IMR-90 (cell line): ENCODE data around the gene ANKRD65. TPM values are rescaled to one million over a fixed set of nuclear protein-coding genes. Genes with fewer than 3 reads are reported as not detected.

Experiments used
- ATAC-seq: fragments of 200-7000 bp; cut with Tn5 transposase; 2 replicates; pipeline ENCODE4 v1.9.1; 2020; ENCODE audit warnings: low read depth, mild to moderate bottlenecking, moderate library complexity
- BruUV-seq: library from RNA; stranded (reverse); fragments of 400-500 nt; replicated peaks from 2 replicates; lab custom pipeline; 2021; lab: Mats Ljungman, UMichigan
- CTCF ChIA-PET: fragments of 300-600 bp; formaldehyde crosslinking; extraction: SDS; loops from one replicate; lab custom pipeline; 2021; ENCODE audit warnings: antibody characterized with exemption; lab: Yijun Ruan, JAX
- POLR2A ChIA-PET: fragments of 300-600 bp; sonication (Branson Sonifier 250); formaldehyde crosslinking; loops from one replicate; lab custom pipeline; 2022; ENCODE audit warnings: antibody characterized with exemption; ENCODE audit not compliant: unreplicated experiment; lab: Charles Lee
- DNase-seq: peaks from one replicate; pipeline ENCODE4 v3.0.0; 2013
- H2AFZ ChIP-seq: replicated peaks from 2 replicates; pipeline ENCODE3; 2013; ENCODE audit warnings: low read length, mild to moderate bottlenecking; ENCODE audit not compliant: poor library complexity
- H2AK5ac ChIP-seq: 2 replicates; pipeline ENCODE4 v1.6.1; 2013; ENCODE audit warnings: low read depth, low read length, inconsistent platforms
- H2AK9ac ChIP-seq: replicated peaks from 2 replicates; pipeline ENCODE3; 2013; ENCODE audit warnings: mild to moderate bottlenecking, low read depth, low read length, moderate library complexity; ENCODE audit not compliant: poor library complexity
- H2BK120ac ChIP-seq: 2 replicates; pipeline ENCODE4 v1.6.1; 2013; ENCODE audit warnings: low read depth, low read length, inconsistent platforms
- H2BK15ac ChIP-seq: 3 replicates; pipeline ENCODE4 v1.6.1; 2013; ENCODE audit warnings: low read depth, low read length, inconsistent platforms
- H2BK20ac ChIP-seq: 2 replicates; pipeline ENCODE4 v1.6.1; 2013; ENCODE audit warnings: low read depth, mild to moderate bottlenecking, inconsistent platforms, low read length, moderate library complexity
- H2BK5ac ChIP-seq: 2 replicates; pipeline ENCODE4 v1.6.1; 2013; ENCODE audit warnings: mild to moderate bottlenecking, low read depth, low read length, inconsistent platforms; ENCODE audit not compliant: poor library complexity, severe bottlenecking
- H3K14ac ChIP-seq: replicated peaks from 2 replicates; pipeline ENCODE4 v1.6.1; 2013; ENCODE audit warnings: low read depth, low read length, inconsistent platforms
- H3K18ac ChIP-seq: 2 replicates; pipeline ENCODE4 v1.6.1; 2013; ENCODE audit warnings: low read depth, low read length, control low read depth
- H3K23ac ChIP-seq: 2 replicates; pipeline ENCODE4 v1.6.1; 2013; ENCODE audit warnings: low read depth, low read length, inconsistent platforms
- H3K27ac ChIP-seq: 2 replicates; pipeline ENCODE4 v1.5.1; 2013; ENCODE audit warnings: mild to moderate bottlenecking, control low read depth, low read length; ENCODE audit not compliant: insufficient read depth
- H3K27me3 ChIP-seq: 2 replicates; pipeline ENCODE4 v1.6.1; 2013; ENCODE audit warnings: low read length; ENCODE audit not compliant: control insufficient read depth, insufficient read depth
- H3K36me3 ChIP-seq: 2 replicates; pipeline ENCODE4 v1.6.1; 2013; ENCODE audit warnings: low read length, mixed read lengths; ENCODE audit not compliant: control insufficient read depth, insufficient read depth
- H3K4ac ChIP-seq: 2 replicates; pipeline ENCODE4 v1.6.1; 2013; ENCODE audit warnings: low read depth, low read length, inconsistent platforms
- H3K4me1 ChIP-seq: 2 replicates; pipeline ENCODE4 v1.6.1; 2013; ENCODE audit warnings: low read length, mixed read lengths; ENCODE audit not compliant: control insufficient read depth, insufficient read depth
- H3K4me2 ChIP-seq: 2 replicates; pipeline ENCODE4 v1.6.1; 2013; ENCODE audit warnings: low read depth, mild to moderate bottlenecking, control low read depth, low read length, moderate library complexity
- H3K4me3 ChIP-seq: 2 replicates; pipeline ENCODE4 v1.5.1; 2013; ENCODE audit warnings: low read depth, mild to moderate bottlenecking, control low read depth, low read length, moderate library complexity; ENCODE audit not compliant: insufficient read depth
- H3K56ac ChIP-seq: 2 replicates; pipeline ENCODE4 v1.6.1; 2013; ENCODE audit warnings: low read length, inconsistent platforms; ENCODE audit not compliant: insufficient read depth; ENCODE audit errors: extremely low read depth
- H3K79me1 ChIP-seq, 2 experiments: 2 replicates each; pipeline ENCODE4 v1.6.1; 2013; ENCODE audit warnings: low read length in 2 of 2, inconsistent platforms in 1 of 2, low read depth in 1 of 2
- H3K9ac ChIP-seq: 2 replicates; pipeline ENCODE4 v1.6.1; 2013; ENCODE audit warnings: low read depth, low read length, control low read depth
- H3K9me1 ChIP-seq: 2 replicates; pipeline ENCODE4 v1.6.1; 2013; ENCODE audit warnings: low read length, inconsistent platforms; ENCODE audit not compliant: insufficient read depth
- H3K9me3 ChIP-seq: 2 replicates; pipeline ENCODE4 v1.6.1; 2013; ENCODE audit warnings: low read length; ENCODE audit not compliant: control insufficient read depth, insufficient read depth
- H4K20me1 ChIP-seq: 2 replicates; pipeline ENCODE4 v1.6.1; 2013; ENCODE audit warnings: low read length, inconsistent platforms; ENCODE audit not compliant: insufficient read depth
- H4K5ac ChIP-seq: 2 replicates; pipeline ENCODE4 v1.6.1; 2013; ENCODE audit warnings: mild to moderate bottlenecking, low read depth, low read length, control low read depth
- H4K8ac ChIP-seq, 2 experiments: 2 replicates each; pipeline ENCODE4 v1.6.1; 2013; ENCODE audit warnings: low read depth in 2 of 2, low read length in 2 of 2, control low read depth in 1 of 2, inconsistent platforms in 1 of 2
- H4K91ac ChIP-seq: 2 replicates; pipeline ENCODE4 v1.6.1; 2013; ENCODE audit warnings: low read depth, low read length, inconsistent platforms; ENCODE audit not compliant: insufficient read depth
- MXI1 ChIP-seq: IDR thresholded peaks from 2 replicates; pipeline ENCODE4 v1.6.1; 2012; ENCODE audit warnings: low read depth, mild to moderate bottlenecking, low read length, moderate library complexity, borderline replicate concordance
- RAD21 ChIP-seq: IDR thresholded peaks from 2 replicates; pipeline ENCODE4 v1.6.1; 2012; ENCODE audit warnings: low read length, improper control_type of control experiment
- RFX5 ChIP-seq: IDR thresholded peaks from 2 replicates; pipeline ENCODE4 v1.8.0; 2012; ENCODE audit warnings: low read depth, mild to moderate bottlenecking, low read length, moderate library complexity
- WGBS, 2 experiments: methylation state at CpG; one replicate each; pipeline versions ENCODE4 v1.1.5 to v1.1.7; 2013; ENCODE audit warnings: missing lambda C conversion rate in 2 of 2; ENCODE audit not compliant: insufficient read length in 1 of 2; ENCODE audit errors: extremely low coverage in 2 of 2; 5-methylcytosine and 5-hydroxymethylcytosine counted together
- dilution Hi-C: fragments of 300-500 bp; cut with HindIII; formaldehyde crosslinking; loops from one replicate; pipeline ENCODE4 v1.14.3; 2018; ENCODE audit warnings: low sequenced_read_pairs; ENCODE audit not compliant: unreplicated experiment
- in situ Hi-C: fragments of 300-500 bp; cut with MboI; formaldehyde crosslinking; loops from 3 replicates; pipeline ENCODE4 v1.14.3; 2019; ENCODE audit warnings: low sequenced_read_pairs, inconsistent platforms, mixed read lengths
- intact Hi-C: fragments of 100-400 bp; cut with micrococcal nuclease; formaldehyde crosslinking; loops from 2 replicates; pipeline ENCODE4 v1.10.0; 2022
- polyA plus RNA-seq, 3 experiments: library from polyadenylated mRNA; depleted of rRNA; stranded (reverse); fragments of >200 nt; gene quantifications; 2 replicates each; pipeline ENCODE4 v1.2.3, GENCODE V29; 2012; ENCODE audit warnings: low replicate concordance in 1 of 3
- total RNA-seq: library from RNA; depleted of rRNA; stranded (reverse); fragments of >200 nt; gene quantifications from 2 replicates; pipeline ENCODE4 v1.2.3, GENCODE V29; 2012
- TF ChIP-seq, protein P1 (sequence below): fragments of 150-350 bp; IDR thresholded peaks from 2 replicates; pipeline ENCODE4 v1.6.1; 2016; ENCODE audit warnings: low read depth, mild to moderate bottlenecking, low read length, moderate library complexity, borderline replicate concordance

Gene ANKRD65
- total and polyA plus RNA-seq, 2 of the 4 experiments (the other 2 are of a cell fraction), result 0.09 TPM; not detected in 1

DNA sequence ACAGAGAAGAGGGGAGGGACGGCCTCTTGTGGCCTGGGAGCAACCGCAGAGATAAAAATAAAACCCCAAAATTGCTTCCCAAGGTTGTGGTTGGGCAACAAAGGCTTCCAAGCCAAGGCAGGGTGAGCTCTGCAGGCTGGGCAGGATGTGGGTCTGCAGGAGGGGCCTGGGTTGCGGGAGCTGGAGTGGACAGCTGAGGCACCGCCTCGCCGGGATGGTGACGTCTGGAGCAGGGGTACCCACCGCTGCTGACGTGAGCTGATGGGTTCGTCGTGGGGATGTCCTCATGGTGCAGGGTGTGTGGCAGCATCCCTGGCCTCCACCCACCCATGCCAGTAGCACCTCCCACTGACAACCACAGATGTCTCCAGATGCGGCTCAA is 49.7 kb downstream of the ANKRD65 start:
- dilution Hi-C loops, result no loop called here
- H2AK9ac ChIP-seq, result peak overlapping the region; percentile 82
- no peak overlapping the region for H3K23ac ChIP-seq
- no peak overlapping the region for H3K9ac ChIP-seq
- peaks cover 8% of the 10 kb centered on the region for H3K36me3 ChIP-seq
- no peak overlapping the region for H3K14ac ChIP-seq
- peak overlapping the region; percentile 29 for H2AFZ ChIP-seq
- H3K18ac ChIP-seq, result no peak overlapping the region
- H4K8ac ChIP-seq, result no peak overlapping the region
- ChIA-PET CTCF (interaction anchor here (0.8 kb wide), 1 partner anchor 23 kb away, joined by 3 read pairs; no protein-coding TSS in a partner anchor), POLR2A (no interaction called here)
- H3K4ac ChIP-seq, result no peak overlapping the region
- no peak for DNase-seq
- no TSS peak for BruUV-seq
- TF ChIP-seq MXI1 (no peak), RFX5 (no peak), RAD21 (no peak)
- TF ChIP-seq, protein P1, sequence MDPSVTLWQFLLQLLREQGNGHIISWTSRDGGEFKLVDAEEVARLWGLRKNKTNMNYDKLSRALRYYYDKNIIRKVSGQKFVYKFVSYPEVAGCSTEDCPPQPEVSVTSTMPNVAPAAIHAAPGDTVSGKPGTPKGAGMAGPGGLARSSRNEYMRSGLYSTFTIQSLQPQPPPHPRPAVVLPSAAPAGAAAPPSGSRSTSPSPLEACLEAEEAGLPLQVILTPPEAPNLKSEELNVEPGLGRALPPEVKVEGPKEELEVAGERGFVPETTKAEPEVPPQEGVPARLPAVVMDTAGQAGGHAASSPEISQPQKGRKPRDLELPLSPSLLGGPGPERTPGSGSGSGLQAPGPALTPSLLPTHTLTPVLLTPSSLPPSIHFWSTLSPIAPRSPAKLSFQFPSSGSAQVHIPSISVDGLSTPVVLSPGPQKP, result no peak
- in situ Hi-C loops, result no loop called here
- H3K4me3 ChIP-seq, result no peak overlapping the region
- 0 out of 2 replicates have a peak, but pooled peaks cover 5% of the 10 kb centered on the region for H3K9me1 ChIP-seq
- H3K4me1 ChIP-seq, result peaks cover 12% of the 10 kb centered on the region
- no peak overlapping the region for H3K4me2 ChIP-seq
- ATAC-seq, result no peak
- peaks cover 3 to 48% of the 10 kb centered on the region in 2 experiments; a peak in 3 of 4 replicates for H3K79me1 ChIP-seq
- H2BK5ac ChIP-seq, result peak overlapping the region; percentile 10
- H4K91ac ChIP-seq, result no peak overlapping the region
- peak overlapping the region; percentile 60 for H2AK5ac ChIP-seq
- no peak overlapping the region for H4K5ac ChIP-seq
- peaks cover 11% of the 10 kb centered on the region; the same call in 1 of the 2 replicates for H4K20me1 ChIP-seq
- H3K56ac ChIP-seq, result no peak overlapping the region
- no peak overlapping the region for H3K27ac ChIP-seq
- no CpG with 5 or more reads among the region's 12 CpGs for WGBS, 2 experiments
- no peak overlapping the region for H2BK20ac ChIP-seq
- no peak overlapping the region for H2BK120ac ChIP-seq
- intact Hi-C loops, result no loop called here
- no peaks in the 10 kb centered on the region for H3K27me3 ChIP-seq
- H2BK15ac ChIP-seq, result no peak overlapping the region
- H3K9me3 ChIP-seq, result no peaks in the 10 kb centered on the region
